ENCODE data around the gene ZNF223.
A peak's percentile ranks its signal among the peaks of the same experiment; 100 is the strongest.

Gene ZNF223

GRCh38 chr19:44072543-44073401, 20.9 kb downstream of the ZNF223 start:
- no peak for DNase-seq

- no peak for DNase-seq
These were observed 24.5 kb downstream of the ZNF223 start for GRCh38 chr19:44076325-44076724.

- DNase-seq = no peak
These were observed 40.3 kb downstream of the ZNF223 start for GRCh38 chr19:44092108-44092507.

- DNase-seq = peak; percentile 43
These were observed 42.3 kb downstream of the ZNF223 start, which contains the start of gene ZNF224 for GRCh38 chr19:44093931-44094765. Gene ZNF224, plus strand, starts transcription at chr19:44094361. Its CDS starts 3,513 bp downstream, at chr19:44097874.

- DNase-seq = no peak
These were observed 55.9 kb downstream of the ZNF223 start for GRCh38 chr19:44107751-44108150.

GRCh38 chr19:44109458-44109857, 57.6 kb downstream of the ZNF223 start:
- no peak for DNase-seq

- no peak for DNase-seq
These were observed 60.2 kb downstream of the ZNF223 start for GRCh38 chr19:44111910-44112463.

GRCh38 chr19:44112802-44113137, 60.9 kb downstream of the ZNF223 start:
- DNase-seq = no peak

GRCh38 chr19:44113138-44113783, 61.4 kb downstream of the ZNF223 start, which contains the start of gene ZNF225:
Gene ZNF225, plus strand, starts transcription at chr19:44113399. Its CDS starts 2,429 bp downstream, at chr19:44115828.
- no peak for DNase-seq

GRCh38 chr19:44113784-44114390, 62.1 kb downstream of the ZNF223 start:
- DNase-seq = no peak

Data from activated gamma-delta T cell (primary cell).